GM12878 (cell line): Measurements from ENCODE around the gene PITX1.

Experiments used
- BCL11A ChIP-seq: IDR thresholded peaks from 2 replicates; pipeline ENCODE4 v1.6.1; 2011; ENCODE audit warnings: low read depth, low read length
- CTCF ChIP-seq, 3 experiments: IDR thresholded peaks in 2 of 3; conservative IDR thresholded peaks in 1 of 3; 2 replicates each; pipeline ENCODE4 v1.5.1; 2011; ENCODE audit warnings: low read depth in 3 of 3, low read length in 3 of 3, mild to moderate bottlenecking in 3 of 3, control low read depth in 2 of 3, moderate library complexity in 2 of 3, inconsistent platforms in 1 of 3, mixed read lengths in 1 of 3; ENCODE audit not compliant: control insufficient read depth in 2 of 3, insufficient read depth in 1 of 3; ENCODE audit errors: extremely low read depth in 1 of 3
- ETV6 ChIP-seq, 2 experiments: fragments of 450-650 bp in 1 of 2; IDR thresholded peaks in 1 of 2; conservative IDR thresholded peaks in 1 of 2; 2 replicates each; pipeline ENCODE4 v1.6.1; 2014; ENCODE audit warnings: antibody characterized with exemption in 1 of 2, borderline replicate concordance in 1 of 2, low read depth in 1 of 2, mild to moderate bottlenecking in 1 of 2, moderate library complexity in 1 of 2
- MAX ChIP-seq: IDR thresholded peaks from 2 replicates; pipeline ENCODE4 v1.6.1; 2012; ENCODE audit warnings: low read depth, low read length, improper control_type of control experiment
- SMARCA5 ChIP-seq: fragments of 450-650 bp; IDR thresholded peaks from 2 replicates; pipeline ENCODE4 v1.6.1; 2017; ENCODE audit warnings: mild to moderate bottlenecking
- YBX1 ChIP-seq: fragments of 450-650 bp; IDR thresholded peaks from 2 replicates; pipeline ENCODE4 v1.6.1; 2016; ENCODE audit warnings: antibody characterized with exemption
- YY1 ChIP-seq: IDR thresholded peaks from 2 replicates; pipeline ENCODE4 v1.6.1; 2011; ENCODE audit warnings: low read depth, mild to moderate bottlenecking, low read length

GRCh38 chr5:135061001-135061400 lies 27.0 kb upstream of the PITX1 start:
- TF ChIP-seq YY1: no peak
- TF ChIP-seq SMARCA5: no peak
- TF ChIP-seq MAX: no peak
- no peak for TF ChIP-seq BCL11A
- TF ChIP-seq YBX1: no peak
- TF ChIP-seq CTCF (IDR thresholded peaks at IDR 0.05 in 2 of 3, conservative IDR thresholded peaks at IDR 0.05 in 1 of 3; ENCODE audit: control insufficient read depth in 2 of 3, extremely low read depth in 1 of 3, insufficient read depth in 1 of 3, low read depth in 3 of 3, low read length in 3 of 3): no peak
- no peak for TF ChIP-seq ETV6 (conservative IDR thresholded peaks at IDR 0.05 in 1 of 2, IDR thresholded peaks at IDR 0.05 in 1 of 2; ENCODE audit: borderline replicate concordance in 1 of 2, low read depth in 1 of 2)
